Endodermal cell (in vitro differentiated cells): Measurements from ENCODE around the gene MOBP. TPM values are rescaled to one million over a fixed set of nuclear protein-coding genes. Genes with fewer than 3 reads are reported as not detected.

Experiments
- DNase-seq: peaks from one replicate; pipeline ENCODE4 v3.0.0-alpha.2; 2017
- H3K27ac ChIP-seq: 2 replicates; pipeline ENCODE4 v1.5.1; 2013; ENCODE audit warnings: mild to moderate bottlenecking, low read depth, low read length, moderate library complexity
- H3K27me3 ChIP-seq: 2 replicates; pipeline ENCODE4 v1.6.1; 2013; ENCODE audit warnings: mild to moderate bottlenecking, low read length, moderate library complexity; ENCODE audit not compliant: insufficient read depth, control insufficient read depth, poor library complexity, severe bottlenecking
- H3K36me3 ChIP-seq: 2 replicates; pipeline ENCODE4 v1.7.0; 2013; ENCODE audit warnings: mild to moderate bottlenecking, low read length, moderate library complexity; ENCODE audit not compliant: control insufficient read depth, insufficient read depth
- H3K4me1 ChIP-seq: one replicate; pipeline ENCODE4 v1.7.0; 2013; ENCODE audit warnings: low read length; ENCODE audit not compliant: control insufficient read depth, insufficient read depth
- H3K4me3 ChIP-seq: 2 replicates; pipeline ENCODE4 v1.5.1; 2013; ENCODE audit warnings: mild to moderate bottlenecking, low read length, moderate library complexity
- H3K9ac ChIP-seq: 2 replicates; pipeline ENCODE4 v1.6.1; 2013; ENCODE audit warnings: mild to moderate bottlenecking, low read length, moderate library complexity; ENCODE audit not compliant: poor library complexity, severe bottlenecking; ENCODE audit errors: extremely low read depth
- H3K9me3 ChIP-seq: 2 replicates; pipeline ENCODE4 v1.6.1; 2013; ENCODE audit warnings: mild to moderate bottlenecking, low read length, moderate library complexity; ENCODE audit not compliant: control insufficient read depth
- H3K27ac Mint-ChIP-seq: 2 replicates; pipeline ENCODE4 v1.8.0; 2020; ENCODE audit warnings: mixed read lengths
- H3K27me3 Mint-ChIP-seq: 2 replicates; pipeline ENCODE4 v1.8.0; 2021; ENCODE audit warnings: mild to moderate bottlenecking, mixed read lengths; ENCODE audit not compliant: insufficient read depth
- H3K36me3 Mint-ChIP-seq: 2 replicates; pipeline ENCODE4 v1.8.0; 2020; ENCODE audit warnings: low read depth, mixed read lengths
- H3K4me1 Mint-ChIP-seq: 2 replicates; pipeline ENCODE4 v1.8.0; 2020; ENCODE audit warnings: mixed read lengths
- H3K4me3 Mint-ChIP-seq: 2 replicates; pipeline ENCODE4 v1.8.0; 2020; ENCODE audit warnings: mild to moderate bottlenecking, moderate library complexity, mixed read lengths
- H3K9me3 Mint-ChIP-seq: 2 replicates; pipeline ENCODE4 v1.8.0; 2020; ENCODE audit warnings: mild to moderate bottlenecking, mixed read lengths
- WGBS, 2 experiments: methylation state at CpG; one replicate each; pipeline versions ENCODE4 v1.1.5 to v1.1.7; 2013; ENCODE audit warnings: missing lambda C conversion rate in 2 of 2, mixed read lengths in 1 of 2; ENCODE audit not compliant: insufficient coverage in 1 of 2, insufficient read length in 1 of 2; 5-methylcytosine and 5-hydroxymethylcytosine counted together
- total RNA-seq, 2 donors: library from RNA; stranded (reverse); fragmentation: NEBNext Ultra II Directional in 1 of 2; extraction: Animal tissue kit (Norgen Biotek cat#: 25700) in 1 of 2; gene quantifications; 2 replicates in 1 of 2; 3 replicates in 1 of 2; pipeline ENCODE4 v1.2.1, GENCODE V29; 2021
- TF ChIP-seq, protein P1 (sequence below): fragments of 200-600 bp; sonication (generic); conservative IDR thresholded peaks from 2 replicates; pipeline ENCODE4 v1.5.0; 2021; ENCODE audit warnings: antibody characterized with exemption, mild to moderate bottlenecking

MOBP gene
- total RNA-seq, 2 donors from 2014 or later: 2.1 to 7.0 TPM

DNA sequence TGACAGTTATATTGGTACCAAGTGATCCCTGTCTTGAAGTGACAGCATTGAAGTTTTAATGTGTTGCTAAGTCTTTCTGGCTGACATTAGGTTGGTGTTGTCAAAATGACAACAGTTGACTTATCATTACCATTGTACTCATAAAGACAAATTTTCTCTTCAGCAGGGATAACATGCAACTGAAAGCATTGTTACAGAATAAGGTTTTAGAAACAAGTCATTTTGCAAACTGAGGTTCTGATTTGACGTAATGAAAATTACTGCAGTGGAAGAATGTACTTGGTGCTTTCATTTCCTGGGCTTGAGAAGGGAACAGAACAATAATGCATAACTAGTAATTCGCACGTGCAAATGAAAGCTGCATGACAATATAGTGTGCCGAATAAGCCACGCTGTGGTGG, 75.1 kb downstream of the MOBP start:
- Histone ChIP-seq H3K4me1 (no peaks in the 10 kb centered on the region), H3K9ac (no peak overlapping the region), H3K27ac (no peak overlapping the region), H3K4me3 (no peak overlapping the region), H3K27me3 (no peaks in the 10 kb centered on the region), H3K36me3 (no peaks in the 10 kb centered on the region), H3K9me3 (peaks cover 13% of the 10 kb centered on the region)
- 92 to 93% methylated on average over 5 of the region's 5 CpGs for WGBS, 2 experiments
- peaks cover 2% of the 10 kb centered on the region for H3K36me3 Mint-ChIP-seq
- no peak overlapping the region for H3K4me3 Mint-ChIP-seq
- TF ChIP-seq, protein P1, sequence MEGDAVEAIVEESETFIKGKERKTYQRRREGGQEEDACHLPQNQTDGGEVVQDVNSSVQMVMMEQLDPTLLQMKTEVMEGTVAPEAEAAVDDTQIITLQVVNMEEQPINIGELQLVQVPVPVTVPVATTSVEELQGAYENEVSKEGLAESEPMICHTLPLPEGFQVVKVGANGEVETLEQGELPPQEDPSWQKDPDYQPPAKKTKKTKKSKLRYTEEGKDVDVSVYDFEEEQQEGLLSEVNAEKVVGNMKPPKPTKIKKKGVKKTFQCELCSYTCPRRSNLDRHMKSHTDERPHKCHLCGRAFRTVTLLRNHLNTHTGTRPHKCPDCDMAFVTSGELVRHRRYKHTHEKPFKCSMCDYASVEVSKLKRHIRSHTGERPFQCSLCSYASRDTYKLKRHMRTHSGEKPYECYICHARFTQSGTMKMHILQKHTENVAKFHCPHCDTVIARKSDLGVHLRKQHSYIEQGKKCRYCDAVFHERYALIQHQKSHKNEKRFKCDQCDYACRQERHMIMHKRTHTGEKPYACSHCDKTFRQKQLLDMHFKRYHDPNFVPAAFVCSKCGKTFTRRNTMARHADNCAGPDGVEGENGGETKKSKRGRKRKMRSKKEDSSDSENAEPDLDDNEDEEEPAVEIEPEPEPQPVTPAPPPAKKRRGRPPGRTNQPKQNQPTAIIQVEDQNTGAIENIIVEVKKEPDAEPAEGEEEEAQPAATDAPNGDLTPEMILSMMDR: no peak
- H3K9me3 Mint-ChIP-seq: peaks cover 10% of the 10 kb centered on the region
- H3K27me3 Mint-ChIP-seq: no peaks in the 10 kb centered on the region
- no peak for DNase-seq
- no peak overlapping the region for H3K27ac Mint-ChIP-seq
- peaks cover 20% of the 10 kb centered on the region for H3K4me1 Mint-ChIP-seq

DNA sequence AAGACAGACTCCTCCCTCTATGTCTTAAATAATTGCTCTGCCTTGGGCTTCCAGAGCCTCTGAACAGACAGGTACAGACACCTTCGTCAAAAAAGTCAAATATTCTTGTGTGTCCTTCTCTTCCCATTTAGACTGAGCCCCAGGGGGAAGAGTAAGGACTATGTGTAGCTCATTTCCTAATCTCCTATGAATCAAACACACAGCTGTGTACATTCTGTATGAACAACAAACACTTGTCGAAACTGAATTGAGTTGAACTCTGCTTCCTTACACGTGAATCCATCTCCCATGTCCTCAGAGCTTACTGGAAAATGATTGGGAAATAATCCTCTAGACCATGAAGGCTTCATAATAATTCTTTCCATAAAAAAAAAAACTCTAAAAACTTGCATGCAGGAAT, 80.8 kb downstream of the MOBP start:
- Mint-ChIP-seq H3K4me3 (no peak overlapping the region), H3K9me3 (peaks cover 28% of the 10 kb centered on the region), H3K27me3 (peaks cover 10% of the 10 kb centered on the region), H3K4me1 (peaks cover 17% of the 10 kb centered on the region), H3K36me3 (peaks cover 5% of the 10 kb centered on the region), H3K27ac (no peak overlapping the region)
- Histone ChIP-seq H3K4me3 (no peak overlapping the region), H3K27me3 (no peaks in the 10 kb centered on the region), H3K9me3 (peaks cover 13% of the 10 kb centered on the region), H3K27ac (no peak overlapping the region), H3K36me3 (no peaks in the 10 kb centered on the region), H3K9ac (no peak overlapping the region), H3K4me1 (no peaks in the 10 kb centered on the region)
- TF ChIP-seq, protein P1: no peak
- DNase-seq: no peak
- 91 to 100% methylated on average over 2 to 3 of the region's 3 CpGs for WGBS, 2 experiments

DNA sequence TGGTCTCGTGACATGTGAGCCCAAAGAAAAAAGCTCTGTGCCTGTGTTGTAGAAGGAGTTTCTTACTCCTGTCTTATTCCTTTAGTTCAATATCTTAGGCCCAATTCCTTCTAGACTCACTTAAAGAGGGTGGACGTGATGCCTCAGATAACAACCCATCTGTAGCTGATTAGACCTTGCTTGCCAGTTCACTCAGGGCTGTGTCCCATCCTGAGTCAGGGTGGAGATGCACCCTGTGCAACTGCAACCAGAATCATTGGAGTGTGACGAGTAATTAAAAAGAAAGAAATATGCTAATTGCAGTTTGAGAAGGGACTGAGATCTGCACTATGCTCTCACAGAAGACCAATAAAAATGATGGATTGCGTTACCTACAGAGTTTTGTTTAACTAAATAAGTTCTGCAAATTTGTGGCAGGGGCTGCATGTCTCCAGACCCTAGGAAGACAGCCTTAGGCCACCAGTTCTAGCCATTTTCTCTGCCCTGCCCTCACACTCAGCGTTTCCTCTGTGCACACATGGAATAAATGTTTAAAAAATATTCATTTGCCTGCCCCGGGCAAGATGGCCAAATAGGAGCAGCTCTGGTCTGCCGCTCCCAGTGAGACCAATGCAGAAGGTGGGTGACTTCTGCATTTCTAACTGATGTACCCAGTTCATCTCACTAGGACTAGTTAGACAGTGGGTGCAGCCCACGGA, 83.0 kb downstream of the MOBP start:
- no peak overlapping the region for H3K9ac ChIP-seq
- no peaks in the 10 kb centered on the region for H3K9me3 ChIP-seq
- no peak for DNase-seq
- Mint-ChIP-seq H3K27me3 (peaks cover 10% of the 10 kb centered on the region), H3K4me3 (no peak overlapping the region), H3K9me3 (peaks cover 45% of the 10 kb centered on the region), H3K27ac (no peak overlapping the region), H3K4me1 (peaks cover 10% of the 10 kb centered on the region), H3K36me3 (peaks cover 10% of the 10 kb centered on the region)
- H3K36me3 ChIP-seq: no peaks in the 10 kb centered on the region
- H3K27ac ChIP-seq: no peak overlapping the region
- H3K4me3 ChIP-seq: no peak overlapping the region
- WGBS, 2 experiments: 93 to 99% methylated on average over 6 to 8 of the region's 8 CpGs
- no peaks in the 10 kb centered on the region for H3K4me1 ChIP-seq
- TF ChIP-seq, protein P1: no peak
- H3K27me3 ChIP-seq: no peaks in the 10 kb centered on the region

Other genes starting within 250 kb of the MOBP start
- not detected for gene CX3CR1, start 187.6 kb upstream of the MOBP start, total RNA-seq
- under 1 TPM in 1 of 2 donors, not detected in 1; 0.22 TPM for gene CCR8, start 138.0 kb upstream of the MOBP start, total RNA-seq
- gene SLC25A38, start 84.3 kb upstream of the MOBP start, total RNA-seq: 10 to 100 TPM; 33.4 to 37.7 TPM
- gene RPSA, start 61.0 kb upstream of the MOBP start, total RNA-seq: 1,000 to 10,000 TPM; 1,584 to 1,777 TPM